Stimulated activated CD8-positive, alpha-beta memory T cell treated with anti-CD3 and anti-CD28 coated beads, Interleukin-4, amount 100 ng/mL, for 24 hours (primary cell): ENCODE measurements around the gene EPC1.
"Not testable (repeated sequence)": the region's sequence is repeated elsewhere in the genome, so short reads cannot be mapped to it uniquely, and the experiment has no call there.

Source experiments
- DNase-seq: peaks from one replicate; pipeline ENCODE4 v3.0.0-alpha.2; 2020; ENCODE audit warnings: low read depth

EPC1 gene

GRCh38 chr10:32229788-32230187 lies 117.2 kb downstream of the EPC1 start:
- DNase-seq, result not testable (repeated sequence)

- no peak for DNase-seq
These were observed 117.8 kb downstream of the EPC1 start for GRCh38 chr10:32229170-32229569.

- DNase-seq, result no peak
These were observed 119.2 kb downstream of the EPC1 start for GRCh38 chr10:32227802-32228201.

GRCh38 chr10:32226624-32227023 lies 120.3 kb downstream of the EPC1 start:
- DNase-seq, result no peak

GRCh38 chr10:32225976-32226375 lies 121.0 kb downstream of the EPC1 start:
- DNase-seq, result no peak

- not testable (repeated sequence) for DNase-seq
These were observed 124.6 kb downstream of the EPC1 start for GRCh38 chr10:32222376-32222775.

GRCh38 chr10:32219156-32219555 lies 127.8 kb downstream of the EPC1 start:
- DNase-seq, result not testable (repeated sequence)

GRCh38 chr10:32218206-32219044 lies 128.5 kb downstream of the EPC1 start:
- not testable (repeated sequence) for DNase-seq
